GM19463 (cell line): ENCODE data around the gene HPSE2.
"Not testable (repeated sequence)": the region's sequence is repeated elsewhere in the genome, so short reads cannot be mapped to it uniquely, and the experiment has no call there.

Experiments
- ATAC-seq: cut with Tn5 transposase; IDR thresholded peaks from one replicate; pipeline ENCODE4 v1.9.1; 2021; ENCODE audit warnings: mild to moderate bottlenecking, moderate library complexity; ENCODE audit not compliant: unreplicated experiment

HPSE2 gene

DNA sequence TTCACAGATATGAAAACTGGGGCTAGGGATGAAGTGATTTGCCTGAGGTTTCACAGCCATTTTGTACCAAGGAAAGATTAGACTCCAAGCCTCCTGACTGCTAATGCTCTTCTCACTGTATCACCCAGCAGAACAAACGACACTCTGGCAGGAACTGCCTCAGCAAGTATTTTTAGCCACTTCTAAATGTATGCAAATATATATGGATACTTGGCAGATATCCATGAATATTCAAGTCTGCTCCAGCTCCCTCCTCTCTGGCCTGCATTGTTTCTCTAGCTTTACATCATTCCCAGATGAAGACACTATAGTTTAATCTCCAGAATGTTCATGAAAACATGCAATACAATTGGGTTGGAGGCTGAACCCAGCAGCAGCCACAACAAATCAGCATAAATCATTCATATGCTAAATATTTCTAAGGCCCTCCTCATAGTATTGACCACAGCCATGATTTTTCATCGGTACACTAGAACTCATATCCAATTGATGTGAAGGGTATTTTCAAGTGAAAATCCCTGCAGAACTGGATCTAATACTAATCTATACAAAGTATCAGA, 65.5 kb downstream of the HPSE2 start:
- no peak for ATAC-seq

DNA sequence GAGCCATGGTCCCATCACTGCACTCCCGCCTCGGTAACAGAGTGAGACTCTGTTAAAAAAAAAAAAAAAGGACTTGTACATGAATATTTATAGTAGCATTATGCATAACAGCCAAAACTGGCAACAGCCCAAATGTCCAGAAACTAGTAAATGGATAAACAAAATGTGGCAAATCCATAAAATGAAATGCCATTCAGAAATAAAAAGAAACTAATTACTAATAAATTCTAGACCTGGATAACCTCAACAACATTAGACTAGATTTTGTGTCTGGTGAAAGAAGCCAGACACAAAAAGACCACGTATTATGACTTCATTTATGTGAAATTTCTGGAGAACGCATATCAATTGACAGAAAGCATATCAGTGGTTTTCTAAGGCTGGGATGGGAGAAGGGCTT, 74.5 kb downstream of the HPSE2 start:
- no peak for ATAC-seq

DNA sequence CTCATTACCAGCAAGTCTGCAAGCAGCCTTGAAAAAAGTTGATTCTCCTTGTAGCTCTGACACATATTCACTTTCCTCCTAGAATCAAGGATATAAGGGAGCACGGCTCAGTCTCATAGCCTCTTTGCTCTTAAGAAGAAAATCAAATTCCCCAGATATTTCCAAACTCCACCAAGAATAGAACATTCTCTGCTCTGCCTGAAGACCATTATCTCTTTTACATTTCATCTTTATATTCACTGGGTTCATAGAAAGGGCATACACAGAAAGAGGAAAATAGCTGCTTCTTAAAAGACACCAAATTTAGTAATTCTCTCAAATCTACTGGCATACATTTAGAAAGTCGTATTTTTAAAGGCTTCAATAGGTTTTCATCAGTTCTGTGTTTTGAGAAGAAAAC, 92.0 kb downstream of the HPSE2 start:
- no peak for ATAC-seq

DNA sequence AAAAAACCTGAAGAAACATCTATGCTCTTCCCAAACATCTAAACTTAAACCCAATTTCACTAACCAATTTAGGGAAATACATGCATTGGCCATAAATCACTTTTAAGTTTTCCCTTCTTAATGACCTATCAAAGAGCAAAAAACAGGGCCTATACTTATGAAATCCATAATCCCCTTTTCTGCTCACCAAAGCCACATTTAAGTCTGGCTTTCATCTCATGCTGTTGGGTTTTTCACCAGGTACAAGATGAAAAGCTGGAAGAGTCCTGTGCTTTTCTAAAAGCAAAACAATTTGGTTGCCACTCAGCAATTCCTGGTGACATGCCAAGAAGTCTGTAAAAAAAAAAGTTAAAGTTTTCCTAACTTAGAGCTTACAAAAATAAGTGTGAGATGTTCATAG, 92.6 kb downstream of the HPSE2 start:
- no peak for ATAC-seq

DNA sequence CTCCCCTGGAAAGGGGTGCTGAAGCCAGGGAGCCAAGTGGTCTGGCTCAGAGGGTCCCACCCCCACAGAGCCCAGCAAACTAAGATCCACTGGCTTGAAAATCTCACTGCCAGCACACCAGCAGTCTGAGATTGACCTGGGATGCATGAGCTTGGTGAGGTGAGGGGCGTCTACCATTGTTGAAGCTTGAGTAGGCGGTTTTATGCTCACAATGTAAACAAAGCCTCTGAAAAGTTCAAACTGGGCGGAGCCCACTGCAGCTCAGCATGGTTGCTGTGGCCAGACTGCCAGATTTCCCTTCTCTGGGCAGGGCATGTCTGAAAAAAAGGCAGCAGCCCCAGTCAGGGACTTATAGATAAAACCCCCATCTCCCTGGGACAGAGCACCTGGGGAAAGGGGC, 102.8 kb downstream of the HPSE2 start:
- ATAC-seq = not testable (repeated sequence)

DNA sequence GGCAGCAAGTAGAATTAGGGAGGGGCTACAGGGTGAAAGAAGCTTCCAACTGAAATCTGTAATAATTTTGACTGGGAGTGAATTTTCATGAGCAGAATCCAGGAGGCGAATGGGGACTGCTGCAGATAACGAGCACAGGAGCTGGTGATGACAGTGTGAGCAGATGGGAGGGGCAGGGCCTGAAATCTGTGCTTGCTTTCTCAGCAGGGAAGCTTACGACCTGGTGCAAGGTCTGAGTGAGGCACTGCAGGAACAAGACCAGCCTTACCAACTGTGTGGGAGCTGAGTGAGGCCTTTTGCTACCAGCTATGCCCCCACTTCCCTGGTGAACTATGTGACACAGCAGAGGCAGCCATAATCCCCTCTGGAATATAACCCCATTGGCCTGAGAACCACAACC, 109.8 kb downstream of the HPSE2 start:
- no peak for ATAC-seq

DNA sequence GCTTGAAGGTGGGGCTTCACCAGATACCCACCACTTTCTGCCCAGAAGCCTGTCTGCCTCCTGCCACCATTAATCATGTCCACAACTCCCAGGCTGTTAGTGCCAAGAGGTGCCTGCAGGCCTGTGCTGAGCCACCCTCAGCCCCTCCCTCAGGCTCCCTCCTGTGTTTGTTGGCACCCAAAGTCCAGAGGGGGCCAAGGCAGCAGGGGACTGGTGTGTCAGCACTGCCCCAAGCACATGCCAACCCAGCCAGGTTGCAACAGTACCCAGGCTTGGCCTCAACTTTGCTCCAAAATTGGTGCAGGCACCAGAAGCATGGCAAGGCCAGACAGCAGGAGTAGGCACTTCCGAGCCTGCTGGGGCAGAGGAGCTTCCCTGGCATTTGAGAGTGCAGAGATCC, 111.3 kb downstream of the HPSE2 start:
- no peak for ATAC-seq

DNA sequence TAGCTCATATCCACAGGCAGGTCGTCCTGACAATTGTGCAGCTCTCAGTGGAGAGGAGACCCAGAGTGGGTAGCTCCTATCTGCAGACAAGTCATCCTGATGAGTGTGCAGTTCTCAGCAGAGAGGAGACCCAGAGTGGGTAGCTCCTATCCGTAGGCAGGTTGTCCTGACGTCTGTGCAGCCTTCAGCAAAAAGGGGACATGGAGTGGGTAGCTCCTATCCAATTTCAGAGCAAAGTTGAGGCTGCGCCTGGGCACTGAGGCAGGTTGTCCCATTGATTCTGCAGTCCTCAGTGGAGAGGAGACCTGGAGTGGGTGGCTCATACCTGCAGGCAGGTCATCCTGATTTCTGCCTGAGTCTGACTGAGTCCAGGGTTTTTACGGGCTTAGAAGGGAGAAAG, 111.8 kb downstream of the HPSE2 start:
- ATAC-seq = no peak

DNA sequence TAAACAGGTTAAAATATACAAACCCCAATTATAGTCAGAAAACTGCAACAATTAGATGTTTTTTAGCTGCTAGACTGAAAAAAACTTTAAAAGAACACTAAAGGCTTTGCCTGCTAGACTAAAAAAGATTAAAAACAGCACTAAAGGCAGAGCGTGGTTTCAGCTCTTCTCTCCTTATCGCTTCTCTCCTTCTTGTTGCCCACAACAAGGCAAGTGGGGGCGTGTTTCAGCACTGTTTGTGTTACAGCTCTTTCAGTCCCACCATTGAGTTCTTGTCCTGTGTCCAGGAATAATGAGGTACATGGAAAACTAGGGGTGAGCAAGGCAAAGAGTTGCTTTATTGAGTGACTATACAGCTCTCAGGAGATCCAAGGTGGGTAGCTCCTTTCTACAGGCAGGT, 112.3 kb downstream of the HPSE2 start:
- no peak for ATAC-seq

DNA sequence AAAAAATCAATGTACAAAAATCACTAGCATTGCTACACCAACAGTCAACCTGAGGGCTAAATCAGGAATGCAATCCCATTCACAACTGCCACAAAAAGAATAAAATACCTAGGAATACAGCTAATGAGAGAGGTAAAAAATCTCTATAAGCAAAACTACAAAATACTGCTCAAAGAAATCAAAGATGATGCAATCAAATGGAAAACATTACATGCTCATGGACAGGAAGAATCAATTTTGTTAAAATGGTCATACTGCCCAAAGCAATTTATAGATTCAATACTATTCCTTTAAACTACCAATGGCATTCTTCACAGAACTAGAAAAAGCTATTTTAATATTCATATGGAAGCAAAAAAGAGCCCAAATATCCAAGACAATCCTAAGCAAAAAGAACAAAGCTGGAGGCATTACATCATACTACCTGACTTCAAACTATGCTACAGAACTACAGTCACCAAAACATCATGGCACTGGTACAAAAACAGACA, 116.3 kb downstream of the HPSE2 start:
- no peak for ATAC-seq

DNA sequence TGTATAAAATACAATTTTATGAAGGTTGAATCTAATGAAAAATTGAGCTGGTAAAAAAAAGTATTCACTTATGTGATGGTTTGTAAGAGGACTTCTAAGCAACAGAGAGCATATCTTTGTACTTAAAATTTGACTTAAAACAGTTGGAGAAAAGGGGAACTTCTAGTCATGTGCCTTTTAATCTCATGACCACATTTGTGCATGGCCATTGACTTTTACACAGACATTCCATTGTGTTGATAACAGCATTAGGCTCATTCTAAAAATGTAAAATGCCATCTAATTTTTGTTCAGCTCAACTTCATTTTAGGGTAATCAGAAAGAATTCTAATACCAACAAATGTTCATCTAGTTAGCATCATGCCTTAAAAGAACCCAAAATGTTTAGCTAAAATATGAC, 119.9 kb downstream of the HPSE2 start:
- no peak for ATAC-seq

DNA sequence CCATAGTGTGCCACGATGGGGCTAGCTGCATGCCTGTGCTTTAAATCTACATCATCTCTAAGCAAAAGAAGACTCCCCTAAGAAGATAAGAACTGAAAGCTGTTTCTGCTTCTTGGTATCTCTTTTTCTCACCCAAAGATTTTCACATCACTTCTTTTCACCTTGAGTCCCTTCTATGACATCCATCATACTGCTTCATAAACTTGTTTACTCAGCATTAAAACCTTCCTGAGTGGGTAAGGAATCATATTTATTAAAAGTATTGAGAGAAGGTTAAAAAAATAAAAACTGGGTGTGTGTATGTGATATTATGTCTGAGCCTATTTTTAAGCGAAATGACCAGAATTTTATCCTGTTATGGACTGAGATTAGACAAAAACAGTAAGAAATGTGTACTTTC, 150.3 kb downstream of the HPSE2 start:
- no peak for ATAC-seq

DNA sequence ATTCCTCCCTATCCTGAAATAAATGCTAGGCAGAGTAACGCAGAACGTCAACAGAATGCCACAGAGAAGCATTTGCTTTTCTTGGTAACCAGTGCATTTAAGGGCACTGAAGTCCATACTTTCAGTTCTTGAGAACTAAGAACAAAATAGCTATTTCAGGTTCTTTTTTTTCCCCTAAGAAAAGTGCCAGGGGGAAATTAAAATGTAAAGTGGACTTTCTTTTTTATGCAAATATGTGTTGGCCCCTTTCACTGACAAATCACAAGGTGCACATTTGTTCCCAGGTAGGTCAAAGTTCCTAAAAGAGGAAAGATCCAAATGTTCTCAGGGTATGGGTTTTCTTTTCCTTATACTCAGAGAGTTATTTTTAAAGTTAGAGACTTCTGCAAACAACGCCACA, 151.5 kb downstream of the HPSE2 start:
- no peak for ATAC-seq

DNA sequence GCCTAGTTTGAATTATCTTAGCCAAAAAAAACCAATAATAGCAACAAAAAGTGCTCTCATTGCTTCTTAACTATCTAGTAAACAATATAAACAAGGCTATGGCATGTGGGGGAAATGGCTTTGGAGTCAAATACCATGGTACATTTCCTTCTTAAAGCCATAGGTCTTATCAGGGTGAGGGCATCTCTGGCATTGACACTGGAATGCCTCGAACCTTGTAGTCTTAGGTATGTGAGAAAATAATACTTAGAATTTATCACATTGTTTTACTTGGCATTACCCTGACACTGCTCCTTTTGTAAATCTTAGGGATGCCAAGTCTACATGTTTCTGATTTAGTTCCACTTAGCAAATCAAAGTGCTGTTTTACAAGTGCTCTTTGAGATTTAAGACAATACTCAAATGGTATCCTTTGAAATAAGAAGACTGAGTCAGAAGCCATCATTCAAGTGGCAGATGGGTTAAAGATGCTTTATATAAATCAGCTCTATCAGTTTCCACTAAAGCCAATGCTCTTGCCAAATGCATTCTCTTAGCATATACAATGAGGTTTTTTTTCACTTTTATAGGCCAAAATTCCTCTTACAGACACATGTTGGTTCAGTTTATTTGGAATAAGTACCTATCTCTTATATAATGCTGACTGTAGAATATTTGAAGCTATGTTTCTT, 155.2 kb downstream of the HPSE2 start:
- ATAC-seq = no peak

DNA sequence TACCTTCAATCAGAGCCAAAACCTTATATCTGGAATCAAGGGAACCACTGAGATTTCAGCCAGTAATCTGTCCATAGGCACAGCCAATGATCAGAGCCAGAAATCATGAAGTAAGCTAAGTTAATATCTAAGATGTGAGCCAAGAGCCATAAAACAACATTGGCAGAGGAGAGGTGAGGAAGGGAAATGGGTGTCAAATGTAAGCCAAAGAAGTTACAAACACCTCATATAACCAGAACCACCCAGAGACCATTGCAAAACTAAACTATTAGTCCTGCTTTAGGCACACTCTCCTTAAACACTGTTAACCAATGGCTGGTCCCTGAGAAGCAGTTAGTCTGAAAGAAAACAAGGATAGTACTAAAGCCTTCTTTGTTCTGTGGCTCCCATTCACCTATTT, 173.1 kb downstream of the HPSE2 start:
- no peak for ATAC-seq

DNA sequence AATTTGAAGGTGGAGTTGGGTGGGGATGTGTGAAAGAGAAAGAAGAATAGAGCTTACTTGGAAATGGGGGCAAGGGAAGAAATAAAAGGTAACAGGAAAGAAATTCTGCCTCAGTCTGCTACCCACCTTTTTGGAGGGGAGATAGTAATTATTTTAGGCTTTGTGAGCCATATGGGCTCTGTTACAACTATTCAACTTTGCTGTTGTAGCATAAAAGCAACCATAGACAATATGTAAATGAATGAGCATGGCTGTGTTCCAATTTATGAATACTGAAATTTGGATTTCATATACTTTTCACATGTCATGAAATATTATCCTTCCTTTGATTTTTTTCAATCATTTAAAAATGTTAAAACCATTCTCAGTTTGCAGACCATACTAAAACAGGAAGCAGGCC, 176.9 kb downstream of the HPSE2 start:
- no peak for ATAC-seq

DNA sequence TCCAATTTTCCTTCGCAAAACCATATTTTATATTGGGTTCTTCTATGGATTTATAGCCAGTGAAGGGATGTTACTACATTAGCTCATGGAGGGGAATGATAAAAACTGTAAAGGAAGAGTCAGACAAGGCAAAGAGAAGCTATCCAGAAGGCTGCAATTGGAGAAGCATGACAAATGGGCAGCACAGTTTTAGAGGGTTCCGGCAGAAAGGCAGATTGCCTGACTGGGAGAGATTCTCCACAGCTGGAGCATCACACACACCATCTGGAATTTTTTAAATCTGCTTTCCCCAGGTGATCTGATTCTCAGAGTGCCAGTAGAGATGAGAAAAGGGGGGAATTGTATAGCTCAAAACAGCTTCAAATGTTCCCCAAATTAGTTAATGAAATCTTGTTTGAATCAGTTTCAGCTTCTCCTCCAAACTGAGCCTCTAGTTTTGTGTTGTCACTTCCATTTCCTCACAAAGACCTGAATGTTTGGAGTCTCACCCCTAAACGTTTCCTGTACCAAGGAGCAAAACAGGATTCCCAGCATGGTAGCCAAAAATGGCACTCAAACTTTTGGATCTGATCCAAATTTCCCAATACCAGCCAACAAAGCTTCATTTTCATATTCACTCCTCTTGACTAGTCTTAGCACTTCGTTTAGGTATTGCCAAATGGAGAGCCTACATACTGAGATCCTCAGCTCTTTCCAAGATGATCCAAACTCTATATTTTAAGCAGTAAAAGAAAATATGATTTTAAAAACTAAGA, 177.5 kb downstream of the HPSE2 start:
- ATAC-seq = no peak

DNA sequence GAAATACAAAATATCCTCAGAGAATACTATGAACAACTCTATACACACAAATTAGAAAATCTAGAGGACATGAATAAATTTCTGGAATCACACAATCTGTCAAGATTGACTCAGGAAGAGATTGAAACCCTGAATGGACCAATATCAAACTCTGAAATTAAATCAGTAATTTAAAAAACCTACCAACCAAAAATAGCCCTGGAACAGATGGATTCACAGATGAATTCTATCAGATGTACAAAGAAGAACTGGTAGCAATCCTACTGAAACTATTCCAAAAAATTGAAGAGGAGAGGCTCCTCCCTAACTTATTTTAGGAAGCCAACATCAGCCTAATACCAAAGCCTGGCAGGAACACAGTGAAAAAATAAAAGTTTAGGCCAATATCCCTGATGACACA, 190.0 kb downstream of the HPSE2 start:
- no peak for ATAC-seq

DNA sequence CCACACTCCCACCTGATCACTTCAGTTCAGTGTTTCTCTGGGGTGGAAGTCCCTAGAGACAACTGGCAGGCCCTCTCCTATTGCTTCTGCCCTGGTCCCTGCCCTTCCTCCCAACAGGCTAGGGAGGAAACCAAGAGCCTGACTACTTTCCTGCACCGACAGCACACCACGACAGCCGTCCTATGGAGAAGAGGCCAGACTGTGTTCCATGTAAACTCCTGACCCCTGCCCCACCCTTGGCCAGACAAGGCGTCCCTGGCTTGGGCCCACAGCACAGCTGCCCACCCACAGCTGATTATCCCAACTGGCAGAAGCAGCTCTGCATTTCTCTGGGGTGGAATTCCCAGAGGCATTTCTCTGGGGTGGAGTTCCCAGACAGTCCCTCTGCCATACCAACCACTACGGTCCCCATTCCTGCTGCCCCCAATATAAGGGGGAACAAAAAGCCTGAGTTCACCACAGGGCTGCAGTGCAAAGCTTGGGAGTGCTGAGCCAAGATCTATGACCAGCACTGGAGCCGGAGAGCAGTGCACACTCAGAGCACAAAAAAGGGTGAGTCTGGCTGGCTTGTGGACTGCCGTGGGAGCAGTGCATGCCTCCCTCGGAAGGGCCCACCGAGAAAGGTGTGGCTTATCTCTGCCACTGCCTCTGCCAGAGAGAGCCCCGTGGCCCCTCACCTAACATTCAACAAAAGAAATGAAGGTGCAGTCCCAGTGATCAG, 193.4 kb downstream of the HPSE2 start:
- no peak for ATAC-seq

DNA sequence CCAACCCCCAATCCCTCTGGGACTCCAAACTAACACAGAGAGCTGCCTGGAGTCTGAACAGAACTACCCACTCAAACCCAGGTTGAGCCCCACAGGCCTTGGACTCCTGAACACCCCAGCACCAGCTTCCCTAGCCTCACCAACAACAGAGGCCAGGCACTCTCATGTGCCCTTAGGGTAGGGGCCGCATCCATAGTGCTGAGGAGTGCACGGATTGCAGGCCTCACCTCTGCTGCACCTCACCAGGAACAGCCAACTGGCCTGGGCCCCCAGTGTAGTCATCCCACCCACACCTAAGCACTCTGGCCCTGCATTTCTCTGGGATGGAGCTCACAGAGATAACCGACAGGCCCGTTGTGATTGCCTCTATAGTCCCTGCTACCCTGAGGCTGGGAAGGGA, 194.2 kb downstream of the HPSE2 start:
- ATAC-seq = no peak

DNA sequence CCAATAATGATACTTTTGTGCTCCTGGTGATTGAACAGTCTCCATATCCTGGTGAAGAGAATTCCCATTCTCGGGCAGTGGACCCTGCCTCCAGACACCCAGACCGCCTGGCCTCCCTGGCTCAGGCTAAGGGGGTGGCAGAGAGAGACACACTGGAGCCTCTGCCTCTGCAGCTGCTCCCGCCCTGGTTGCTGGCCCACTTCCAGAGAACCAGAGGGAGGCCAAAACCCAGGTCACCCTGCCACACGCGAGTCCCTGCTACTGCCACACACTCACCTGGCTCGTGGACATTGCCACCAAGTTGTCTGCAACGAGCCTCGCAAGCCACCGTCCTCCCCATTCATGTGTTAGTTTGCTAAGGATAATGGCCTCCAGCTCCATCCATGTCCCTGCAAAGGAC, 221.8 kb downstream of the HPSE2 start:
- ATAC-seq = no peak

DNA sequence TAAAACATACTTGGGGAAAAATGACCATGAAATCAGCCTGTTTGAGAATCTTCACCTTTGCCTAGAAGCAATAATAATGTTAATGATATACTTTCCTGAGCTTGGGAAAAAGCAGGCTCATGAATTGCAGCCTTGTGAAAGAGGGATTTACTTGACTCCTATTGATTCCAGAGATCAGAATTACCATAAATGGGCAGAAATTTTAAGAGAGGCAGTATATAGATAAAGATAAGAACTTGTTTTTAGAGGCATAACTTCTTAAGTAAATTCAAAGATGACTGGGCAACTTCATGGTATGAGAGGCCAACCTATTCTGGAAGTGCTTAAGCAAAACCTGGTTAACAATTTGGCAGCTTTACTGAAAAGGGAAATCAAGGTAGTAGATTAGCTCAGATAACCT, 225.4 kb downstream of the HPSE2 start:
- ATAC-seq = no peak
